ENCODE results near the gene CCDC124. TPM values are rescaled to one million over a fixed set of nuclear protein-coding genes. Genes with fewer than 3 reads are reported as not detected.
A peak's percentile ranks its signal among the peaks of the same experiment; 100 is the strongest.

Gene CCDC124
- total and polyA plus RNA-seq, 2 of the 4 experiments (the other 2 are of a cell fraction): 30.1 to 112 TPM

GRCh38 chr19:17932485-17933338 lies at the start of gene CCDC124 (continued):
- TF ChIP-seq FOS (IDR thresholded peaks at IDR 0.05; ENCODE audit: low read depth, low read length): no peak
- TF ChIP-seq RAD21 (IDR thresholded peaks at IDR 0.05; ENCODE audit: low read length): peak; percentile 94
- peak; percentile 69 for TF ChIP-seq RCOR1 (IDR thresholded peaks at IDR 0.05; ENCODE audit: insufficient replicate concordance, low read length)
- peak; percentile 93 for TF ChIP-seq SMC3 (IDR thresholded peaks at IDR 0.05; ENCODE audit: low read depth, low read length)
- TF ChIP-seq BHLHE40 (IDR thresholded peaks at IDR 0.05; ENCODE audit: low read depth, low read length): no peak
- no peak for TF ChIP-seq MAFK (IDR thresholded peaks at IDR 0.05; ENCODE audit: low read depth, low read length)

Data from IMR-90 (cell line).